Activated CD4-positive, alpha-beta T cell treated with anti-CD3 and anti-CD28 coated beads, Interleukin-2, amount 10 ng/mL, durations not matched to agents 24 days and 14 days (primary cell): Measurements from ENCODE around the gene RPLP2. TPM values are rescaled to one million over a fixed set of nuclear protein-coding genes. Genes with fewer than 3 reads are reported as not detected.
A peak's percentile ranks its signal among the peaks of the same experiment; 100 is the strongest.

Experiments
- DNase-seq: peaks from one replicate; pipeline ENCODE4 v3.0.0; 2022
- H3K27ac Mint-ChIP-seq: one replicate; pipeline ENCODE4 v1.8.0; 2022; ENCODE audit warnings: mild to moderate bottlenecking, mixed read lengths
- H3K27me3 Mint-ChIP-seq: one replicate; pipeline ENCODE4 v1.8.0; 2022; ENCODE audit warnings: mixed read lengths
- H3K36me3 Mint-ChIP-seq: one replicate; pipeline ENCODE4 v1.8.0; 2022; ENCODE audit warnings: low read depth, mild to moderate bottlenecking, mixed read lengths
- H3K4me1 Mint-ChIP-seq: one replicate; pipeline ENCODE4 v1.8.0; 2021; ENCODE audit warnings: mixed read lengths
- H3K4me3 Mint-ChIP-seq: one replicate; pipeline ENCODE4 v1.8.0; 2022; ENCODE audit warnings: mild to moderate bottlenecking, moderate library complexity, mixed read lengths
- H3K9me3 Mint-ChIP-seq: one replicate; pipeline ENCODE4 v1.8.0; 2021; ENCODE audit warnings: mixed read lengths
- intact Hi-C: fragments of 100-400 bp; cut with micrococcal nuclease; formaldehyde crosslinking; loops from one replicate; pipeline ENCODE4 v1.15.1; 2023
- total RNA-seq: library from RNA; stranded (reverse); gene quantifications from 2 replicates; pipeline ENCODE4 v1.2.3, GENCODE V29; 2022

RPLP2 gene
- total RNA-seq = 2,367 and 2,377 TPM in 2 replicates

DNA sequence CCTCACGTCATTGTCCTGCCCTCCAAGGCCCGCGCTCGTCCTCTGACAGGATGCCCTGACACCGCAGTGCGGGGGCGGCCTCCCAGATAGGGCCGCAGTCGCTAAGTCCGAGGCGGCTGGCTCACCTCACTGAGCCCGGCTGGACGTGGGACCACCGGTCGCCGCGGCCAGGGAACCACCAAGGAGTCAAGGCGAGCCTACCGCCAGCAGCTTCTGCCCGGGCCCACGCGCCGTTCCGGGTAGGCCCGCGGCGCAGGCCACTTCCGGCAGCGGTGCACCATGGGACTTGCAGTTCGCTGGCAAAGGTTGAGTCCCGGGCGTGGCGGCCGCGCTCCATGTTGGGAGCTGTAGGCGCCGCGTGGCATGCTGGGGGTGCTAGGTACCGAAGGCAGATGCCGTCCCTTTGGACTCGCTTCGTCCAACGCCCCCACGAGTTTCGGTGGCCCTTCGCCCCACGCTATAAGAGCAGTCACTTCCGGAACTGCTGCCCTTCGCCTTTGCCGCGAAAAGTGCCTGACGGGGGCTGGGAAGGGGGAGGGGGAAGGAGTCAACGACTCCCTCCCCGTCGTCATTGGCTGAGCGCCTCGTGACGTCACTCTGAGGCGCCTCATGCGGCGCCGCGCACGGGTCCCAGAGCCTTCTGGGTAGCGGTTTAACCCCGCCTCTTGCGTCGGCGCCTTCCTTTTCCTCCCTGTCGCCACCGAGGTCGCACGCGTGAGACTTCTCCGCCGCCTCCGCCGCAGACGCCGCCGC, at the start of gene RPLP2:
Gene RPLP2 (plus strand): TSS at position 681 of the 753 bp plus-strand sequence. CDS start 268 bp downstream, outside the sequence.
- Mint-ChIP-seq H3K27me3 (no peaks in the 10 kb centered on the region), H3K9me3 (no peaks in the 10 kb centered on the region), H3K4me3 (peak within 1 kb of the TSS; percentile 94), H3K27ac (peak within 1 kb of the TSS; percentile 98), H3K4me1 (peaks cover 27% of the 10 kb centered on the region), H3K36me3 (peaks cover 35% of the 10 kb centered on the region)
- intact Hi-C loops = loop anchor here (1.0 to 2.0 kb wide), 5 partner anchors 10 to 33 kb away; partner anchors contain the start of genes CRACR2B, GATD1, POLR2L and TSPAN4
- DNase-seq = peak; percentile 99

GRCh38 chr11:760236-760635, 49.5 kb upstream of the RPLP2 start:
- H3K4me3 Mint-ChIP-seq = no peak overlapping the region
- no peak for DNase-seq
- H3K4me1 Mint-ChIP-seq = peaks cover 9% of the 10 kb centered on the region
- H3K27me3 Mint-ChIP-seq = no peaks in the 10 kb centered on the region
- H3K9me3 Mint-ChIP-seq = no peaks in the 10 kb centered on the region
- H3K36me3 Mint-ChIP-seq = peaks cover 52% of the 10 kb centered on the region
- peak overlapping the region; percentile 54 for H3K27ac Mint-ChIP-seq
- intact Hi-C loops = no loop called here

GRCh38 chr11:761526-762108, 48.1 kb upstream of the RPLP2 start:
- Mint-ChIP-seq H3K36me3 (peaks cover 50% of the 10 kb centered on the region), H3K4me1 (peaks cover 10% of the 10 kb centered on the region), H3K27ac (no peak overlapping the region), H3K9me3 (no peaks in the 10 kb centered on the region), H3K4me3 (no peak overlapping the region), H3K27me3 (no peaks in the 10 kb centered on the region)
- intact Hi-C loops = no loop called here
- DNase-seq = no peak

DNA sequence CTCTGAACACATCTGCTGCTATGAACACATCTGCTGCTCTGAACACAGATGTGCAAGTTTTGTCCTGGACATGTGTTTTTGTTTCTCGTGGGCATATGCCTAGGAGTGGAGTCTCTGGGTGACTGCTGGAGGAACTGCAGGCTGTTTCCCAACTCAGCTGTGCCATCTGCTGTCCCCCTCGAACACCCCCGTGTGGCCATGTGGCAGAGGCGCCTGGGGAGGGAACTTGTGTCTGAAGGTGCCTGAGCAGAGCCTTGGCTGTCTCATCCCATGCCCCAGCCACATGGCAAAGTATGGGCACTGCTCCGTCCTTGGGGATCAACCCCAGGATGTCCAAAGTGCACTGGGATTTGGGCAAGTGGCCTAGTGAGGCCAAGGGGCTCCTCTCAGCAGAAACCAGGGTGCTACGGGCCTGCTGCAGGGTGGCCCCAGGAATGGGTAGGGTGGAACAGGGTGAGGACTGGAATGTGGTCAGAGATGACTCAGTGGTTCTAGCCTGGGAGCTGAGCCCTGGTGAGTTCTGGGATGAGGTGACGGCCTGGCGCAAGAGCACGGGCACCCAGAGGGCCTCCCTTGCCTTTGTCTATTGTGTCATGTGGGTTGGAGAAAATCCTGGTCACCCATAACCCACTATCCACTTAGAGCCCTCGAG, 47.2 kb upstream of the RPLP2 start:
- intact Hi-C loops = no loop called here
- Mint-ChIP-seq H3K36me3 (peaks cover 50% of the 10 kb centered on the region), H3K27me3 (no peaks in the 10 kb centered on the region), H3K27ac (no peak overlapping the region), H3K4me3 (no peak overlapping the region), H3K4me1 (peaks cover 15% of the 10 kb centered on the region), H3K9me3 (no peaks in the 10 kb centered on the region)
- no peak for DNase-seq

DNA sequence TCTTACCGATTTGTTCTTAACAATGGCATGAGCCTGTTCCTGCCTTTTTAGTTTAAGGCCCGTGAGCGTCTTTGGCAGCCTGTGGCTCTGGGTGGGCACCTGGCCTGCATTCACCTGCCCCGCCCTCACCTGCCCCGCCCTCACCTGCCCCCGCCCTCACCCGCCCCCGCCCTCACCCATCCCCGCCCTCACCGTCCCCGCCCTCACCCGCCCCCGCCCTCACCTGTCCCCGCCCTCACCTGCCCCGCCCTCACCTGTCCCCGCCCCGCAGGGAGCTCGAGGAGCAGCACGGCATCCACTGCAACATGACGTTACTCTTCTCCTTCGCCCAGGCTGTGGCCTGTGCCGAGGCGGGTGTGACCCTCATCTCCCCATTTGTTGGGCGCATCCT, 46.7 kb upstream of the RPLP2 start:
- peak overlapping the region; percentile 53 for H3K27ac Mint-ChIP-seq

GRCh38 chr11:763549-764321, 46.0 kb upstream of the RPLP2 start:
- peaks cover 47% of the 10 kb centered on the region for H3K36me3 Mint-ChIP-seq
- H3K4me1 Mint-ChIP-seq = peaks cover 15% of the 10 kb centered on the region
- H3K27ac Mint-ChIP-seq = peak overlapping the region; percentile 53
- no peak overlapping the region for H3K4me3 Mint-ChIP-seq
- no peak for DNase-seq
- H3K9me3 Mint-ChIP-seq = no peaks in the 10 kb centered on the region
- H3K27me3 Mint-ChIP-seq = no peaks in the 10 kb centered on the region
- intact Hi-C loops = no loop called here

More for the DNA sequence above, 46.7 kb upstream of the RPLP2 start:
- Mint-ChIP-seq H3K4me1 (peaks cover 15% of the 10 kb centered on the region), H3K9me3 (no peaks in the 10 kb centered on the region), H3K36me3 (peaks cover 50% of the 10 kb centered on the region), H3K4me3 (no peak overlapping the region), H3K27me3 (no peaks in the 10 kb centered on the region)
- no peak for DNase-seq
- intact Hi-C loops = no loop called here

DNA sequence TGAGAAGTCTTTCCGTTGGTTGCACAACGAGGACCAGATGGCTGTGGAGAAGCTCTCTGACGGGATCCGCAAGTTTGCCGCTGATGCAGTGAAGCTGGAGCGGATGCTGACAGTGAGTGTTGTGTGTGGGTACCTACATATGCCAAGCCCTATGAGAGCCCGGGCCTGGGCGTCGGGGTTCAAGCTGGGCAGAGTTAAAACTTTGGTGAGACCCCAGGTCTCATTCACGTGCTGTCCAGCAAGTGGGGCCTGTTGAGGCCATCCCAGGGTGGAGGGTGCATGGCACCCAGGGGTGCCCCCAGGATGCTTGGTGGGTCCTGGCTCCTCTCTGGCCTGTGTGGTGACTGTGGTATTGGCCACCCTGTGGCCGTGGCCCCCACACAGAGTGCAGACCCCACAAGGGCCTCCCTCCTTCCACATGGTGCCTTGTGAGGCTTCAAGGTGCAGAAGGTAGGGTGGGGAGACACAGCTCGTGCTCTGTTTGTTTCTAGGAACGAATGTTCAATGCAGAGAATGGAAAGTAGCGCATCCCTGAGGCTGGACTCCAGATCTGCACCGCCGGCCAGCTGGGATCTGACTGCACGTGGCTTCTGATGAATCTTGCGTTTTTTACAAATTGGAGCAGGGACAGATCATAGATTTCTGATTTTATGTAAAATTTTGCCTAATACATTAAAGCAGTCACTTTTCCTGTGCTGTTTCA, 45.3 kb upstream of the RPLP2 start:
- intact Hi-C loops = no loop called here
- Mint-ChIP-seq H3K36me3 (peaks cover 46% of the 10 kb centered on the region), H3K27me3 (no peaks in the 10 kb centered on the region)

GRCh38 chr11:765025-765801, 44.6 kb upstream of the RPLP2 start:
- Mint-ChIP-seq H3K36me3 (peaks cover 47% of the 10 kb centered on the region), H3K4me3 (no peak overlapping the region), H3K27me3 (no peaks in the 10 kb centered on the region), H3K27ac (no peak overlapping the region), H3K4me1 (peaks cover 10% of the 10 kb centered on the region), H3K9me3 (no peaks in the 10 kb centered on the region)
- intact Hi-C loops = no loop called here
- peak; percentile 87 for DNase-seq

More for the DNA sequence above, 45.3 kb upstream of the RPLP2 start:
- peaks cover 15% of the 10 kb centered on the region for H3K4me1 Mint-ChIP-seq
- H3K27ac Mint-ChIP-seq = no peak overlapping the region
- no peaks in the 10 kb centered on the region for H3K9me3 Mint-ChIP-seq
- DNase-seq = no peak
- H3K4me3 Mint-ChIP-seq = no peak overlapping the region

DNA sequence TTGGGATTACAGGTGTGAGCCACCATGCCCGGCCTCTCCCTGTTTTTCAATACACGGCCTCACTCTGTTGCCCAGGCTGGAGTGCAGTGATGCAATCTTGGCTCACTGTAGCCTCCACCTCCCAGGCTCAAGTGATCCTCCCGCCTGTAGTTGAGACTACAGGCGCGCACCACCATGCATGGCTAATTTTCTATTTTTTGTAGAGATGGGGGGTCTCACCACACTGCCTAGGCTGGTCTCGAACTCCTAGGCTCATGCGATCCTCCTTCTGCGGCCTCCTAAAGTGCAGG, 44.0 kb upstream of the RPLP2 start:
- intact Hi-C loops = no loop called here
- no peaks in the 10 kb centered on the region for H3K9me3 Mint-ChIP-seq
- H3K27ac Mint-ChIP-seq = no peak overlapping the region
- DNase-seq = no peak
- peaks cover 47% of the 10 kb centered on the region for H3K36me3 Mint-ChIP-seq
- peaks cover 9% of the 10 kb centered on the region for H3K4me1 Mint-ChIP-seq
- H3K27me3 Mint-ChIP-seq = no peaks in the 10 kb centered on the region
- H3K4me3 Mint-ChIP-seq = no peak overlapping the region

DNA sequence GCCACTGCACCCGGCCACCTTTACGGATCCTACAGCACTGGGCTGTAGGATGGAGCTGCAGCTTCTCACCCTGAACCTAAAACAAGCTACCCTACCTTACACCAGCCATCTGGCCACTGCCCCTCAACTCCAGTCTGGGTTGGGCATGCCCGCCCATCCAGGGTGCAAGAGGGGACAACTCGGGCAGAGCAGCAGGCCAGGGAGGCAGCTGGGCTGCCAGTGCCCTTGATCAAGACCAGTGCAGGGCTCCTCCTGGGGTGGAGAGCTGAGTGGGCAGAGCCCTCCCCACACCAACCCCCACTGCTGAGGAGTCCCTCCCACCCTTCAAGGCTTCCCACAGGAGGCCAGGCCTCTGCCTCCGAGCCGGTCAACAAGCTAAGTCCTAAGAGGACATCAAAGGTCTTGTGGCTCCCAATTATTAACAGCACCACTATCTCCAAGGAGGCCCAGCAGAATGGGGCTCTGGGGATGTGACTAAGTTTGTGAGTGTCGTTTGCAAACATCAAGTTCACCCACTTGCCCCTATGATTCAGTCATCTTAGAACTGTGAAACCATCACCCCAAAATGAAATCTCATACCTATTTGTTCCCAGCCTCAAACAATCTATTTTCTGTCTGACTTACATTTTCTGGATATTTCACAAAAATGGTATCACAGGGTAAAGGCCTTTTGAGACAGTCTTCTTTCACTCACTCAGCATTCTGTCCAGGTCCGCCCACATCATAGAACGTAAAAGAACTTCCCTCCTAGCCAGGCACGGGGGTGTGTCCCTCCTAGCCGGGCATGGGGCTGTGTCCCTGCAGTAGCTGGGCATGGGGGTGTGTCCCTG, 43.4 kb upstream of the RPLP2 start:
- peaks cover 9% of the 10 kb centered on the region for H3K4me1 Mint-ChIP-seq
- H3K36me3 Mint-ChIP-seq = peaks cover 46% of the 10 kb centered on the region
- intact Hi-C loops = no loop called here
- peak overlapping the region; percentile 34 for H3K27ac Mint-ChIP-seq
- H3K27me3 Mint-ChIP-seq = no peaks in the 10 kb centered on the region
- no peaks in the 10 kb centered on the region for H3K9me3 Mint-ChIP-seq
- no peak overlapping the region for H3K4me3 Mint-ChIP-seq
- no peak for DNase-seq

- no peak overlapping the region for H3K4me3 Mint-ChIP-seq
- intact Hi-C loops = no loop called here
- H3K27me3 Mint-ChIP-seq = no peaks in the 10 kb centered on the region
- no peak for DNase-seq
- H3K9me3 Mint-ChIP-seq = no peaks in the 10 kb centered on the region
- peak overlapping the region; percentile 34 for H3K27ac Mint-ChIP-seq
- peaks cover 41% of the 10 kb centered on the region for H3K36me3 Mint-ChIP-seq
- H3K4me1 Mint-ChIP-seq = peaks cover 9% of the 10 kb centered on the region
Measured at GRCh38 chr11:766936-767210, 42.9 kb upstream of the RPLP2 start.

GRCh38 chr11:767238-767637, 42.5 kb upstream of the RPLP2 start:
- Mint-ChIP-seq H3K27ac (no peak overlapping the region), H3K36me3 (peaks cover 40% of the 10 kb centered on the region), H3K9me3 (no peaks in the 10 kb centered on the region), H3K4me3 (no peak overlapping the region), H3K4me1 (peaks cover 9% of the 10 kb centered on the region), H3K27me3 (no peaks in the 10 kb centered on the region)
- intact Hi-C loops = no loop called here
- DNase-seq = no peak
